ENCODE results near the gene PTMA. TPM values are rescaled to one million over a fixed set of nuclear protein-coding genes. Genes with fewer than 3 reads are reported as not detected.

Gene PTMA
- total and polyA plus RNA-seq, 9 of the 15 experiments (the other 6 are each of a cell fraction or from before 2014, with no cell fraction given) = 429 to 2,322 (median 1,578) TPM

- TF ChIP-seq TCF3 (CRISPR knock-in tag; IDR thresholded peaks at IDR 0.05) = no peak; the same call in 1 of the 2 replicates
- TF ChIP-seq HNRNPLL (IDR thresholded peaks at IDR 0.05; ENCODE audit: low read depth, low read length, poor library complexity, severe bottlenecking) = no peak
- peak; percentile 42; the same call in 1 of the 2 replicates for TF ChIP-seq BACH1 (tag; IDR thresholded peaks at IDR 0.05)
- no peak for TF ChIP-seq U2AF2 (optimal IDR thresholded peaks at IDR 0.05; ENCODE audit: low read depth, low read length)
- TF ChIP-seq ZNF407 (IDR thresholded peaks at IDR 0.05; ENCODE audit: low read depth) = no peak
- peak; percentile 71 for TF ChIP-seq PHF8 (IDR thresholded peaks at IDR 0.05; ENCODE audit: borderline replicate concordance, low read length)
- TF ChIP-seq, protein P1, sequence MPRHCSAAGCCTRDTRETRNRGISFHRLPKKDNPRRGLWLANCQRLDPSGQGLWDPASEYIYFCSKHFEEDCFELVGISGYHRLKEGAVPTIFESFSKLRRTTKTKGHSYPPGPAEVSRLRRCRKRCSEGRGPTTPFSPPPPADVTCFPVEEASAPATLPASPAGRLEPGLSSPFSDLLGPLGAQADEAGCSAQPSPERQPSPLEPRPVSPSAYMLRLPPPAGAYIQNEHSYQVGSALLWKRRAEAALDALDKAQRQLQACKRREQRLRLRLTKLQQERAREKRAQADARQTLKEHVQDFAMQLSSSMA (CRISPR knock-in tag; IDR thresholded peaks at IDR 0.05) = no peak
- TF ChIP-seq MYNN (IDR thresholded peaks at IDR 0.05) = 0 out of 2 replicates have a peak, but pooled peaks have one; percentile 33
- TF ChIP-seq MYNN (CRISPR knock-in tag; IDR thresholded peaks at IDR 0.05) = no peak
- no peak for TF ChIP-seq ZNF12 (CRISPR knock-in tag; IDR thresholded peaks at IDR 0.05)
- peak; percentile 34 to 54; a peak in 3 of 4 replicates for TF ChIP-seq NRF1 (conservative IDR thresholded peaks at IDR 0.05 in 1 of 2, IDR thresholded peaks at IDR 0.05 in 1 of 2)
- no peak for TF ChIP-seq ZNF3 (CRISPR knock-in tag; IDR thresholded peaks at IDR 0.05)
- no peak for TF ChIP-seq HDAC6 (IDR thresholded peaks at IDR 0.05; ENCODE audit: low read depth, low read length)
- no peak for TF ChIP-seq HSF4 (CRISPR knock-in tag; IDR thresholded peaks at IDR 0.05; ENCODE audit: borderline replicate concordance)
- no peak for TF ChIP-seq ZNF696 (CRISPR knock-in tag; conservative IDR thresholded peaks at IDR 0.05)
- TF ChIP-seq ZC3H4 (CRISPR knock-in tag; IDR thresholded peaks at IDR 0.05; ENCODE audit: borderline replicate concordance) = no peak
- TF ChIP-seq ZNF24 (IDR thresholded peaks at IDR 0.05) = 0 out of 2 replicates have a peak, but pooled peaks have one; percentile 32
- no peak for TF ChIP-seq STAG1 (CRISPR knock-in tag; IDR thresholded peaks at IDR 0.05; ENCODE audit: borderline replicate concordance)
- no peak for TF ChIP-seq ZC3H8 (IDR thresholded peaks at IDR 0.05)
- no peak for TF ChIP-seq FUS (optimal IDR thresholded peaks at IDR 0.05; ENCODE audit: low read depth, low read length)
Measured at GRCh38 chr2:231666171-231667095, 41.9 kb upstream of the PTMA start (continued).

Data from K562 (cell line).